Epithelial cell of proximal tubule (primary cell): ENCODE results near the gene CENPT. TPM values are rescaled to one million over a fixed set of nuclear protein-coding genes. Genes with fewer than 3 reads are reported as not detected.

Experiments used
- DNase-seq: peaks from one replicate; pipeline ENCODE4 v3.0.0-alpha.2; 2011; ENCODE audit warnings: low read depth
- H3K4me3 ChIP-seq: 2 replicates; pipeline ENCODE4 v1.5.1; 2011; ENCODE audit warnings: low read depth, mild to moderate bottlenecking, low read length
- CTCF ChIP-seq: conservative IDR thresholded peaks from 2 replicates; pipeline ENCODE4 v1.5.1; 2012; ENCODE audit warnings: low read depth, mild to moderate bottlenecking, low read length
- total RNA-seq: library from RNA; depleted of rRNA; stranded (reverse); fragments of >200 nt; gene quantifications from 2 replicates; pipeline ENCODE4 v1.2.3, GENCODE V29; 2015

The CENPT gene
- total RNA-seq, 1 donor from 2014 or later = 36.3 TPM

DNA sequence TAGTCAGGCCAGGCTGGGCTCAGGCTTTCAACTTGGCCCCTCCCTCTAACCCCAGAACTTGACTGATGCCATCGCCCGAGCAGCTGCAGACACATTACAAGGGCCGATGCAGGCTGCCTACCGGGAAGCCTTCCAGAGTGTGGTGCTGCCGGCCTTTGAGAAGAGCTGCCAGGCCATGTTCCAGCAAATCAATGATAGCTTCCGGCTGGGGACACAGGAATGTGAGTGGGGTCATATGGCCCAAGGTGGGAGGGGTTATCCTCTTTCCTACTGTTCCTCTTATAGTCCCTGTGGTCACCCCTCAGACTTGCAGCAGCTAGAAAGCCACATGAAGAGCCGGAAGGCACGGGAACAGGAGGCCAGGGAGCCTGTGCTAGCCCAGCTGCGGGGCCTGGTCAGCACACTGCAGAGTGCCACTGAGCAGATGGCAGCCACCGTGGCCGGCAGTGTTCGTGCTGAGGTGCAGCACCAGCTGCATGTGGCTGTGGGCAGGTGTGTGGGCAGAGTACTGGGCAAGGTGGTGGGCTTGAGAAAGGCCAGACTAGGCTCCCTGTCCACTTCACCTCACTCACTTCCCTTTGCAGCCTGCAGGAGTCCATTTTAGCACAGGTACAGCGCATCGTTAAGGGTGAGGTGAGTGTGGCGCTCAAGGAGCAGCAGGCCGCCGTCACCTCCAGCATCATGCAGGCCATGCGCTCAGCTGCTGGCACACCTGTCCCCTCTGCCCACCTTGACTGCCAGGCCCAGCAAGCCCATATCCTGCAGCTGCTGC lies 35.1 kb upstream of the CENPT start:
- no peak overlapping the region for H3K4me3 ChIP-seq
- TF ChIP-seq CTCF = no peak
- no peak for DNase-seq

- no peak overlapping the region for H3K4me3 ChIP-seq
- no peak for DNase-seq
- TF ChIP-seq CTCF = no peak
Observed at GRCh38 chr16:67881621-67882161, 34.2 kb upstream of the CENPT start.

DNA sequence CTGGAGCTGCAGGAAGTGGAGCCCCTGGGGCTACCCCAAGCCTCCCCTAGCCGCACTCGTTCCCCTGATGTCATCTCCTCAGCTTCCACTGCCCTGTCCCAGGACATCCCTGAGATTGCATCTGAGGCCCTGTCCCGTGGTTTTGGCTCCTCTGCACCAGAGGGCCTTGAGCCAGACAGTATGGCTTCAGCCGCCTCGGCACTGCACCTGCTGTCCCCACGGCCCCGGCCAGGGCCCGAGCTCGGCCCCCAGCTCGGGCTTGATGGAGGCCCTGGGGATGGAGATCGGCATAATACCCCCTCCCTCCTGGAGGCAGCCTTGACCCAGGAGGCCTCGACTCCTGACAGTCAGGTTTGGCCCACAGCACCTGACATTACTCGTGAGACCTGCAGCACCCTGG lies 33.1 kb upstream of the CENPT start:
- no peak overlapping the region for H3K4me3 ChIP-seq
- no peak for DNase-seq
- no peak for TF ChIP-seq CTCF

DNA sequence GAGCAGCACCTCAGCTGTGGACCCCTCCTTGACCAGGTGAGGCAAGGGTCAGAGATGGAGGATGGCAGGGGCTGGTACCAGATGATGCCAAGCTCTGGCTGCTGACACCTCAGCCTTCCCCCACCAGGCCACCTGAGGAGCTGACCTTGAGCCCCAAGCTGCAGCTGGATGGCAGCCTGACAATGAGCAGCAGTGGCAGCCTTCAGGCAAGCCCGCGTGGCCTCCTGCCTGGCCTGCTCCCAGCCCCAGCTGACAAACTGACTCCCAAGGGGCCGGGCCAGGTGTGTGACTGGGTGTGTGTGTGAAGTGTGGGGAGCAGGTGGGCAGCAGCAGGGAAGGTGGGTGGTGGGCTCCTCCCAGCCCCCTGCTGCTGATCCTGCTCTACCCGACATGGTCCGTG lies 32.4 kb upstream of the CENPT start:
- DNase-seq = no peak
- H3K4me3 ChIP-seq = no peak overlapping the region
- TF ChIP-seq CTCF = no peak

- no peak for DNase-seq
- no peak overlapping the region for H3K4me3 ChIP-seq
- no peak for TF ChIP-seq CTCF
Observed at GRCh38 chr16:67879462-67879861, 32.0 kb upstream of the CENPT start.

DNA sequence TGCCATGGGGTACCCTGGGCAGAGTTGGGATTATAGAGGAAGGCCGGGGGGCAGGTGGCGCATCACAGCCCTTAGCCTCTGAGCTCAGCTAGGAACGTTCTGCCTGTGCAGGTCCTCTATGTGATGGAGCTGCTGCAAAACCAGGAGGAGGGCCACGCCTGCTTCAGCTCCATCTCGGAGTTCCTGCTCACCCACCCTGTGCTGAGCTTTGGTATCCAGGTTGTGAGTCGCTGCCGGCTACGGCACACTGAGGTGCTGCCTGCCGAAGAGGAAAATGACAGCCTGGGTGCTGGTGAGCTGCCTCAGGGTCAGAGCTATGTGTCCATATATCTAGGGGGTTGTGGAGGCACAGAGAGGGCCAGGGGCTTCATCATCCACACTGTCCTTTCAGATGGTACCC lies 31.4 kb upstream of the CENPT start:
- DNase-seq = no peak
- no peak overlapping the region for H3K4me3 ChIP-seq
- TF ChIP-seq CTCF = no peak

- DNase-seq = no peak
- no peak overlapping the region for H3K4me3 ChIP-seq
- TF ChIP-seq CTCF = no peak
Observed at GRCh38 chr16:67878232-67878631, 30.7 kb upstream of the CENPT start.
